NCI-H774 (cell line): ENCODE measurements around the gene TAS2R3.
"Not testable (repeated sequence)": the region's sequence is repeated elsewhere in the genome, so short reads cannot be mapped to it uniquely, and the experiment has no call there.

Experiments used
- DNase-seq: peaks from one replicate; lab custom pipeline; 2025; lab: John Stamatoyannopoulos, UW

TAS2R3 gene, protein sequence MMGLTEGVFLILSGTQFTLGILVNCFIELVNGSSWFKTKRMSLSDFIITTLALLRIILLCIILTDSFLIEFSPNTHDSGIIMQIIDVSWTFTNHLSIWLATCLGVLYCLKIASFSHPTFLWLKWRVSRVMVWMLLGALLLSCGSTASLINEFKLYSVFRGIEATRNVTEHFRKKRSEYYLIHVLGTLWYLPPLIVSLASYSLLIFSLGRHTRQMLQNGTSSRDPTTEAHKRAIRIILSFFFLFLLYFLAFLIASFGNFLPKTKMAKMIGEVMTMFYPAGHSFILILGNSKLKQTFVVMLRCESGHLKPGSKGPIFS

DNA sequence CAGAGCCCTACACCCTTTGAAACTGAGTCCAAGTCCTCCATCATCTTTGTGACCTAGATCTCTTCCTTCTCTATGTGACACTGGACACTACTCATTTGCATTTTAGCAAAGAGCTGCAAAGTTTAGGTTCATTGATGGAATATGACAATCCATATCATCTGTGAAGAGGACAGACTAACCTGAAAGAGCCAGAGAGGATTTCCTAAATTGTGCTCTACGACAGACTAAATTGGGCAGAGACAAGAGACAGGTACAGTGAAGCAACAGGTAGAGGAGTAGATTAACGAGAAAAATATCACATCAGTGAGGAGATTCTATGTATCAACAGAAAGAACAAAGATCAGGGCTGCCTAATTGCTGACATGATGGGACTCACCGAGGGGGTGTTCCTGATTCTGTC lies at the start of gene TAS2R3:
TSS of gene TAS2R3 (plus strand) at position 301 of the 400 bp plus-strand sequence. CDS start at position 363, 62 bp downstream.
- no peak for DNase-seq

DNA sequence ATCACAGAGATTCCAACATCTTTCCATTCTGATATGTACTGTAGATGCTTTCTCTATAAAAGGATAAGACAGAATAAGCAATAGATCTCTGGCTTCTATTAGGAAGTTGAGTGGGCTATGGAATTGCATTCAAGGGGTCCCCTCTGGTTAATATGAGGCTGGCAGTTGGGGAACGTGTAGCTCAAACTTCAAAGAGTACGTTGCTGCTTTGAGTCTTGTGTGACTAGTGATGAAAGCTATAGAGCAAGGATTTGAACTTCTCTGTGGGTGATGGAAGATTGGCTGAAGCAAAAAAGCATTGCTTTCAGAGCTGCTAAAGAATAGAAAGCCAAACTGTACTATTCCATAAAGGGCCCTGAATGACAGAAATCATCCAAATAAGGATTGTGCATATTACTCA lies 49.3 kb upstream of the TAS2R3 start:
- no peak for DNase-seq

DNA sequence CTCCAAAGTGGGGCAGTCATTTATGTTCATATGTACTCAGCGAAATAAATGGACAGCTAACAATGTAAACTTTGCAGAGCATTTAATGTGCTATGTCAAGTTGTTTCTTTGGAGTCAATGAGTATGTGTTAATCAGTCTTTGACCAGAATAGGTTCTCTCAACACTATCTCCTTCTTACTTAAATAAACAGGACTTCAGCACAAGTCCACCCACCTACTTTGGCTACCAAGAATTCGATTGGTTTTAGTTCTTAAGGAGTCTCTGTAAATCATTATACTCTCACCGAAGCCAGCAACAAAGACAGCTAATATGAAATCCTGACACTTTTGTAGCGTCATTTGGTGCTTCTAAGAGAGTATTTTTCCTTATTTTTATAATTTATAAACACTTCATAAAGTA lies 48.9 kb upstream of the TAS2R3 start:
- DNase-seq = no peak

DNA sequence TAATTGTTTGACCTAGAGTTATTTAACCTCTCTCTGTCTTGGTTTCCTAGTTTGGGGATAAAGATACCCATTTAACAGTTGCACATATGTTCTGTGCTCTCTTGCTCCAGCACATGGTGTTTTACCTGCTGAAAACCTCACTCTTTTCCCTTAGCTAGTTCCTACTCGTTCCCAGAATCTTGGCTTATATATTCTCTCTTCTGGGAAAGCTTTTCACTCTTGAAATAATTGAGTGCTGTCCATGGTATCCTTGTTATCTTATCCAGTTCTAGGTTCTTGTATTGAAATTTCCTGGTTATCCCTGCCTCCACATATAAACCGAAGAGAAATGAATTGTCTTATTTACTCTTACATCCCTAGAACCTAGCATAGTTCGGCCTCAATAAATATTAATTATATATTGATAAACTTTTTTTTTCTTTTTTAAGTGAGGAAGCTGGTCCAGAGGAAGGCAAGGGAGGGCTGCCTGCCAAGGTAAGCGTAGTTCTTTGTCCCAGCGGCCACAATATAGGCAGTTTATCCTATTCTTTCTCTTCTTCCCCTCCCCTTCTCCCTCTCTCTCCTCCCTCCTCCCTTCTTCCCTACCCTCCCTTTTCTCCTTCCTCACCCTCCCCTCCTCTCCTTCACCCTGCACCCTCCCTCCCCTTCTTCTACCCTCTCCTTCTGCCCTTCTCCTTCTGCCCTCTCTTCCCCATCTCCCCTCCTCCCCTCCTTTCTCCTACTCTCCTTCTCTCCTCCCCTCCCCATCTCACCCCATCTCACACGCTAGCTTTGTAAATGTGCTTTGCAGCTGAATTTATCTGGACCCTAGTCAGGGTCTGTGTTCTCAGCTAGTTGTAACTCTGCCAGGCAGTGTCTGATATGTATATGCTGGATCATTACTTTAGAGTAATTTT lies 47.9 kb upstream of the TAS2R3 start:
- no peak for DNase-seq

DNA sequence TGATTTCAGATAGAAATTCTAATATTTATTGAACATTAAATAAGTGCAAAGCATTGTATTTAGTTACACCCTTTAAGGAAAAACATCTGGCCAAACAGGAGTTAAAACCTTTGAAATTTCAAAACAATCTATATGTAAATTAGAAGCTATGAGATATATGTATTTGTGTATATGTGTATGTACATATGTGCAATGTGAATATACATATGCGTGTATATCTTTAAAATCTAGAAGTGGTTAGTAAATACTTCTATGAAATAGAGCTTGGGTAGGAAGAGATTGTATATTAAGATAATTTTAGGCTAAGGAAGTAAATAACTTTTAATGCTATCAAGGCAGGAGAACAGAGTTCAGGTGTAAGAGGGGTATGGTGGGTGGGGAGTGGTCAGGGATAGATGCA lies 46.4 kb upstream of the TAS2R3 start:
- DNase-seq = no peak

DNA sequence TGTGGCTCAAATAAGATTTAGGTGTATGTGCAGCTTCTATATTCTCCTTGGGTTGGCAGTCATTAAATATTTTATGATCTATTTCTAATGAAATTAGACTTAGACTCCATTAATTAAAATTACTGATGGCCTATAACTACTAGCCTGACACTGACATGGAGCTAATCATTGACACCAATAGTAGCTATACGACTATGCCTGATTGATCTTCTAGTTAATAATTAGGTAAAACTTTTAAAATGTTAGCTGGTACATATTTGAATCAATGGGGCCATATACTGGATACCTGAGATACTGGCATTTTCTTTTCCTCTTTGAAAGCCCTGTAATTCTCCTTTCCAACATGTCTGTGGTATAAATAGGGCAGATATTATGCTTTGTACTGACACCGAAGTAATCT lies 41.4 kb upstream of the TAS2R3 start:
- no peak for DNase-seq

DNA sequence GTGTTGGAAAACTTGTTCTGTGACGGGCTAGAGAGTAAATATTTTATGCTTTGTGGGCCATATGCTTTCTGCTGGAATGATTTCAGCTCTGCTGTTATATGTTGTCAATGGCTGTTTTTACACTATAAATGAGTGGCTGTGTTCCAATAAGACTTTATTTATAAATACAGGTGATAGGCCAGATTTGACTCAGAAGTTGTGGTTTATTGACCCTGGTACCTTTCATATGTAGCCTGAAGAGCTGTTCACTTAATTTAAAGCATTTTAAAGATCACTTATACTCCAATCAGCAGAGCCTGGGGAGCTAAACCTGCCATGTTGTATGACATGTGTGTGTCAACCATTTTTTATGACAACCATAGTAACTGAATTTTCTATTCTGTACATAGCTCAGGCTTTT lies 34.9 kb upstream of the TAS2R3 start:
- no peak for DNase-seq

DNA sequence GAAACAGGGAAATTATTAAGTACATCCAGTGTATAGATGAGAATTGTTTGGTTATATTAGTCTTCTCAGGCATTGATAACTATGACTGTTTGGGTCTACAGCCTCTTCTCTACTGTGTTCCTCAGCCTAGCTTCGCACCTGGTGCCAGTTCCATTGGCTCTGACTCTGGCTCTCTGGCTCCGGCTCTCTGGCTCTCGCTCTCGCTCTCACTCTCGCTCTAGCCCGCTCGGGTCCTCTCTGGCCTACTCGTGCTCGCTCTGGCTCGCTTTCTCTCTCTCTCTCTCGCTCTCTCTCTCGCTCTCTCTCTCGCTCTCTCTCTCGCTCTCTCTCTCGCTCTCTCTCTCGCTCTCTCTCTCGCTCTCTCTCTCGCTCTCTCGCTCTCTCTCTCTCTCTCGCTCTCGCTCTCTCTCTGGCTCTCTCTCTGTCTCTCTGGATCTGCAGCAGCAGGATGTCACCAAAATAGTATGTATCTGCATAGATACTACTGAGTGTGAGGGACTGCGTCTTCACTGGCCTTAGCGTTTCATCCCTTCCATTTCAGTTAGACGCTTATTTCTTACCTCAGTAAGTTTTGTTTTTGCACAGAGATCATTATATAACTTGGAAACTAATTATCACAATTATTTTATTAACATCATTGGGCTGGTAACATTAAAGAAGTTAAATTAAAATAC lies 32.3 kb upstream of the TAS2R3 start:
- no peak for DNase-seq

DNA sequence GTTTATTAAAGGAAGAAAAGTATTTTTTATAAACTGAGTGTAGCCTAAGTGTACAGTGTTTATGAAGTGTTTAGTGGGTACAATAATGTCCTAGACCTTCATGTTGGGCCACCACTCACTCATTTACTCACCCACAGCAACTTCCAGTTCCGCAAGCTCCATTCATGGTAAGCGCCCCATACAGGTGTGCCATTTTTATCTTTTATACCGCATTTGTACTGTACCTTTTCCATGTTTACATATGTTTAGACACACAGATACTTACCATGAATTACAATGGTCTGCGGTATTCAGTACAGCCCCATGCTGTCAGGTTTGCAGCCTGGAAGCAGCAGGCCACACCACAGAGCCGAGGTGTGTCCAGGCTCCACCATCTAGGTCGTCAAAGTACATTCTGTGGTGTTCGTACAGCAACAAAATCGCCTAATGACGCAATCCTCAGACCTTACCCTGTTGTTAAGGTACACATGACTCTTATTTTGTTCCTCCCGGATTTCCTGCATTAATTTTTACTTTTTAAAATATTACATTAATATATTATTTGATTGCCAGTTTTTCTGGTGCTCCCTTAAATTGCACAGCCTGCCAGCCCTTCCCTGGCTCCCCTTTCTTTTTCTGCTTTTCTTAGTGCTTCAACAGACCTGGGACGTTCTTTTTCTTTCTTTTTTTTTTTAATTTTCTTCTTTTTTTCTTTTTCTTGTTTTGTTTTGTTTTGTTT lies 26.6 kb upstream of the TAS2R3 start:
- DNase-seq = peak; percentile 4

DNA sequence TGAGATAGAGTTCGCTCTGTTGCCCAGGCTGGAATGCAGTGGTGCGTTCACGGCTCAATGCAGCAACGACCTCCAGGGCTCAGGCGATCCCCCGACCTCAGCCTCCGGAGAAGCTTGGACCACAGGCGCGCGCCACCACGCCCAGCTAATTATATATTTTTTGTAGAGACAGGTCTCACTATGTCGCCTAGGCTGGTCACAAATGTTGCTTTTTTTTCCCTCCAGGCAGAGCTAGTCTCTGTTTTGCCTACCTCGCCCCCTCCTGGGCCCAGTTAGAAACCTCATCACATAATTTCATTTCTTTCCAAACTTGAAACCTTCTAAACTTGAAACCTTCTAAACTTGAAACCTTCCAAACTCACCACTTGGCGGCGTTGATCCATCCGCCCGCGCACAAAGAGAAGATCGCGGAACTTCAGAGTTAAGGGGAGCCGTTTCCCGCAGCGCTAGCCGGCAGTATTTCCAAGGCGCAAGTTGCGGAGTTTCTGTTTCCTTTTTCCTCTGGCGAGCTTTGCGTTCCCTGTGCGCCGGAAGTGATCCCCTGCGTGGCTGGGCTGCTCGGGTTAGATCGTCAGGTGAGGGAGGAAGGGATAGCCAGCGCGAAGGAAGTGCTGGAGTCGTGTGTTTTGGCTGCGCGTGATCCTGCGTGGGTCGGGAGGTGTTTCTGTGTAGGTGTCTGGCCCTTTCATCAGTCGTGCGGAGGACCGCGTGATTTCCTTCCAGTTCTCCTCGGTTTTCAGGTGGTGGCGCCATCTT lies 25.9 kb upstream of the TAS2R3 start, which contains the start of gene SSBP1:
TSS of gene SSBP1 (plus strand) at position 523 of the 756 bp plus-strand sequence. CDS start 809 bp downstream, outside the sequence.
- peak; percentile 96 for DNase-seq

DNA sequence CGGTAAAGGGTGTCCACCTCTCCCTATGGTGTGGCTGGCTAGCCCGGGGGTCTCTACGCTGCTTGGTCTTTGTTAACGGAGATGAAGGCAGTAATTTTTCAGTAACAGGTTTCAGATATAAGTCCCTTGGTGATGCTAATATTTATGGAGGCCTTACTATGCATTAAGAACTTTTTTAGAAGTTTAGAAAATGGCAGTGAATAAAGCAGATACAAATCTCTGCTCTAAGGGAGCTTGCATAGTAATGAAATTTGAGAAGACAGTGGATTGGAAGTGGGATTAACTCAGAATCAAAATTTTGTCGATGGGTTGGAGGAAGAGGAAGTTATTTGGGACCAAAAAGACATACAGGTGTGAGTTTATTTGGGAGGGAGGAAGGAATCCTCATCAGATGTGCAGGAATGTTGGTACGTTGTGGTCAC lies 25.3 kb upstream of the TAS2R3 start:
- no peak for DNase-seq

DNA sequence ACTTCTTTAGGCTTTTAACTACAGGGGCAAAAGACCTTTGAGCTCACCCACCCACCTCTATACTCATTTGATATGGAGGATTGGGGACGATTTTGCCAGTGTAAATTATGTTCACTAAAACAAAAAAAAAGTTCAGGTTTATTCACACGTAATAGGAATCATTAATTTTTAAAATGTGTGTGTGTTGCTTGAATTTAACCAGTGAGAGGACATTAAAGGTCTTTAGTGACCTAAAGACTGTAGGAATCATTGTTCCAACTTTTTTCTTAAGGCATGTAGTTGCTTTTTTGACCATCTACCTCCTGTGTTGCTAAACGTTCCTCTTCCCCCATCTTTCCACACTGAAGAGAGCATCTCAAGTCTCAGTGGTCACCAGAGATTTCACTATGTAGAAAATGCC lies 24.6 kb upstream of the TAS2R3 start:
- no peak for DNase-seq

DNA sequence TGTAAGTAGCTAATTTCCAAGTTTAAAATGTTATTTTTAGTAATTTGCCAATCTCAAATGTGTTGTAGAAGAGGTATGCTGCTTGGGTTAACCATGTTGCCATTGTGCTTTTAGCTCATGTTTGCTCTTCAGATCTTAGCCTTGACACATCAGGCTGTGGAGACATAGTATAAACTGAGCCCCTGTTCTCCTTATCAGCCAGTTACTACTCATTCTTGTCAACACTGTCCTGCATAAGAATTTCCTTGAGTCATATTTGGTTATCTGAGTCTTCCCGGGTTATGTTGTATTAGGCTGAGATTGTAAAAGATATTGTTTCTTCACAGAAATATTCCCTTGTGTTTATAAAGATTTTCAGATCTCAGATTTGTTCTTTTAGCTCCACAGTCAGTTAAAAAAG lies 21.7 kb upstream of the TAS2R3 start:
- no peak for DNase-seq

DNA sequence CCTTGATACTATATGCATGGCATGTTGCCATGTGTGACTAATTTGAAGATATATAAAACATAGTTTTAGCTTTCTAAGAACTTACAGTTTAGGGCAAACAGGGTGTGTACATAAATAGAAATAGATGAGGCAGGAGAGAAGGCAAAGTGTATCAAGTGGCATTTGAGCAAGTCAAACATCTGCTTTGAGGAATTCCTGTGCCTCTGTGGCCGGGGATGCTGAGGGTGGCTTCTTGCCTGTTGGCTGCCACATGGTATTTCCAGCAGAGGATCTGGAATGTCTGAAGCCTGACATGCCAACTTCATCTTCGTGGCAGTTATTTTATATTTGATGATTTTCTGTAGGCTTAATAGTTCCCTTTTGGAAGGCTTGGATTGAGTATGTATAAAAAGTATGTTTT lies 19.8 kb upstream of the TAS2R3 start:
- no peak for DNase-seq

DNA sequence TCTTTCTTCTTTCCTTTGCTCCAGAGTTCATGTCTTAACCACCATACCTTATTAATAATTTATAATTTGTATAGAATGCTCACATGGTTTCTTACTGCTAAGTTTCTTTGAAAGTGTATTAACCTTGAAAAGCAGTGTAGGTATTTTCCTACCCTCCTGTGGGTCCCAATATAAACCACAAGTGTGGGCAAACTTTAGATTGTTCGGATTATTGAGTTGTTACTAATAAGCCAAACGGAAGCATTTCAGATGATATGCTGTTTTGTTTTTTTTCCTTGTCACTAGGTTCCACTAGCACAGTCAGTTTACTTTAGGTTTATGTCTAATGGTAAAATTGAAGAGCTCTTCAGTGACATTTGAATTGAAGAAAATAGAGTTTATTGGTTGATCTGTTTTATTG lies 15.5 kb upstream of the TAS2R3 start:
- DNase-seq = no peak

DNA sequence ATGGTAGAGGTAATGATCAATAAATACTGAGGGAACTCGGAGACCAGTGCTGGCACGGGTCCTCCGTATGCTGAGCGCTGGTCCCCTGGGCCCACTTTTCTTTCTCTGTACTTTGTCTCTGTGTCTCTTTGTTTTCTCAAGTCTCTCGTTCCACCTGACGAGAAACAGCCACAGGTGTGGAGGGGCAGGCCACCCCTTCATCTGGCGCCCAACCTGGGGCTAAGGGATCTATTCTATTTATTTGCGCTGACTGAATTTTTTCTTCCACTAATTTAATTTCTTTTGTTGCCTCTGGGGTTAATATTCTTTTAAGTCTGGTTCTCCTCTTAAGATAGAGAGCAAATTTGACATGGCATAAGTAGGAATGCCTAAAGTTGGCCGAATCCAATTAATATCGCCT lies 12.0 kb upstream of the TAS2R3 start:
- DNase-seq = not testable (repeated sequence)

DNA sequence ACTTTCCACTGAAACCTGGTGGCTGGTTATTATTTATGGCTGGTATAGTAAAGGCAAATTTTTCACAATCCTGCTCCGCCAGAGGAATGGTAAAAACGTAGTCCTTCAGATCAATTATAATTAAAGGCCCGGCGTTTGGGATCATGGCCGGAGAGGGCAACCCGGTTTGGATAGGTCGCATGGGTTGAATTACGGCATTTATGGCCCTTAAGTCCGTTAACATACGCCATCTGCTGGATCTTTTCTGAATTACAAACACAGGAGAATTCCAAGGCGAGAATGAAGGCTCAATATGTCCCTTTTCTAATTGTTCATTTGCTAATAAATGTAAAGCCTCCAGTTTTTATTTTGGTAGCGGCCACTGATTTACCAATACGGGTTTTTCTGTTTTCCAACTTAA lies 11.3 kb upstream of the TAS2R3 start:
- DNase-seq = no peak

DNA sequence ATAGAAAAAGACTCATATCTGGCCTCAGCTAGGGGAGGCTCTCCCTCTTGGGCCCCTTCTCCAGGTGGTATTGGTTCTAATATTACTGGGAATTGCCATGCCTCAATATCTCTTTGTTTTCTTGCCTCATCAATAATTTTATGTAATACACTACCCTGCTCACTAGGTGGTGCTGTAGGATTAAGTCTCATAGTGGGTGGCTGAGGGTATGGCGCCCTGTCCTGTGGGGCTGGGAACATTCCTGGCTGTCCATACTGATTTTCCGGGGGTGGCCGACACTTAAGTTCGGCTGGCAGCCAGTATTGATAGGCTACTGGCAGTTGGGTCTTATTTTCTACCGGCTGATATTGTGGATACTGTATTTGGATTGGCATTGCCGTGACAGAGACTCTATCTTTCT lies 9.0 kb upstream of the TAS2R3 start:
- no peak for DNase-seq

DNA sequence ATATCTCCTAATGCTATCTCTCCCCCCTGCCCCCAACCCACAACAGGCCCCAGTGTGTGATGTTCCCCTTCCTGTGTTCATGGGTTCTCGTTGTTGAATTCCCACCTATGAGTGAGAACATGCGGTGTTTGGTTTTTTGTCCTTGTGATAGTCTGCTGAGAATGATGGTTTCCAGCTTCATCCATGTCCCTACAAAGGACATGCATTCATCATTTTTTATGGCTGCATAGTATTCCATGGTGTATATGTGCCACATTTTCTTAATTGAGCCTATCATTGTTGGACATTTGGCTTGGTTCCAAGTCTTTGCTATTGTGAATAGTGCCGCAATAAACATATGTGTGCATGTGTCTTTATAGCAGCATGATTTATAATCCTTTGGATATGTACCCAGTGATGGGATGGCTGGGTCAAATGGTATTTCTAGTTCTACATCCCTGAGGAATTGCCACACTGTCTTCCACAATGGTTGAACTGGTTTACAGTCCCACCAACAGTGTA lies 6.2 kb downstream of the TAS2R3 start:
- DNase-seq = not testable (repeated sequence)

DNA sequence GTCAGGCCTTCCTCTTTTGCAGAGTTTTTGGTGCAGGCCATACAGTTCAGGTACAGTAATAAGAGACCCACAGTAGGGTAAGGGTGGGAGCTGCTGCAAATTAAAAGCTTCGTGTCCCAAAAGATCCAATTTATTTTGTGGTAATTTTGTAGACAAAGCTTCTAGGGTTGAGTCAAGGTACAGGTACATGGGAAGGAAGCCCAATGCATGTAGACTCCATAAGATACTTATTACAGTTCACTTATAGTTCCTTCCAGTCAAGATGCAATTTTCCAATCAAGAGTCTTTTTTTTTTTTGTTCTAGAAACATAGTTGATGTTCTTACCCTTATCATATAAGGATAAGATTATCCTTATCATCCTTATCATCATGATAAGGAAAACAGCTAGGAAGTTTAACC lies 12.5 kb downstream of the TAS2R3 start, which contains the start of gene TAS2R4:
TSS of gene TAS2R4 (plus strand) at position 301 of the 400 bp plus-strand sequence. CDS start 1,815 bp downstream, outside the sequence.
- DNase-seq = no peak
